ENCODE data around the gene PLCD1. TPM values are rescaled to one million over a fixed set of nuclear protein-coding genes. Genes with fewer than 3 reads are reported as not detected.

Gene PLCD1
- total and polyA plus RNA-seq, 2 of the 13 experiments (the other 11 are each of a cell fraction or from before 2014, with no cell fraction given): 10.1 to 12.4 TPM

GRCh38 chr3:38004415-38005075 is 24.9 kb downstream of the PLCD1 start (continued):
- TF ChIP-seq ZHX2 (IDR thresholded peaks at IDR 0.05; ENCODE audit: low read depth) (no peak), ZHX2 (CRISPR knock-in tag; IDR thresholded peaks at IDR 0.05; ENCODE audit: borderline replicate concordance) (no peak), E2F2 (CRISPR knock-in tag; IDR thresholded peaks at IDR 0.05; ENCODE audit: borderline replicate concordance) (no peak), MZF1 (CRISPR knock-in tag; IDR thresholded peaks at IDR 0.05; ENCODE audit: borderline replicate concordance) (no peak), ZNF33B (CRISPR knock-in tag; IDR thresholded peaks at IDR 0.05) (no peak), JARID2 (CRISPR knock-in tag; IDR thresholded peaks at IDR 0.05; ENCODE audit: insufficient replicate concordance) (no peak), KAT2B (IDR thresholded peaks at IDR 0.05; ENCODE audit: borderline replicate concordance, low read depth, low read length) (no peak), MIER3 (CRISPR knock-in tag; IDR thresholded peaks at IDR 0.05; ENCODE audit: borderline replicate concordance) (no peak), ZNF746 (CRISPR knock-in tag; IDR thresholded peaks at IDR 0.05) (no peak; the same call in 1 of the 2 replicates), KDM3A (CRISPR knock-in tag; IDR thresholded peaks at IDR 0.05; ENCODE audit: low read depth) (no peak), ZC3H4 (CRISPR knock-in tag; IDR thresholded peaks at IDR 0.05; ENCODE audit: borderline replicate concordance) (no peak), SIX1 (CRISPR knock-in tag; IDR thresholded peaks at IDR 0.05; ENCODE audit: borderline replicate concordance) (peak; percentile 50; the same call in 1 of the 2 replicates), IKZF1 (IDR thresholded peaks at IDR 0.05) (no peak), ZSCAN9 (CRISPR knock-in tag; IDR thresholded peaks at IDR 0.05; ENCODE audit: borderline replicate concordance) (no peak), ZNF672 (CRISPR knock-in tag; IDR thresholded peaks at IDR 0.05) (0 out of 2 replicates have a peak, but pooled peaks have one; percentile 72), DNMT3B (CRISPR knock-in tag; conservative IDR thresholded peaks at IDR 0.05) (no peak; the same call in 1 of the 2 replicates), ZNF878 (CRISPR knock-in tag; IDR thresholded peaks at IDR 0.05) (no peak), MLXIP (CRISPR knock-in tag; IDR thresholded peaks at IDR 0.05; ENCODE audit: borderline replicate concordance) (no peak)

All from HepG2 (cell line).